GM12864 (cell line): ENCODE results near the gene OR1B1.

Experiments
- DNase-seq: peaks from one replicate; pipeline ENCODE4 v3.0.0-alpha.2; 2011; ENCODE audit warnings: low read depth
- H3K4me3 ChIP-seq: 2 replicates; pipeline ENCODE4 v1.5.1; 2011; ENCODE audit warnings: mild to moderate bottlenecking, low read depth, low read length, control low read depth
- CTCF ChIP-seq: IDR thresholded peaks from 2 replicates; pipeline ENCODE4 v1.5.1; 2011; ENCODE audit warnings: low read depth, mild to moderate bottlenecking, moderate library complexity, low read length, control low read depth, inconsistent platforms; ENCODE audit errors: missing control alignments

Gene OR1B1

GRCh38 chr9:122657527-122657926 lies at the start of gene OR1B1:
TSS of gene OR1B1 (minus strand) at chr9:122657627.
- no peak for DNase-seq
- TF ChIP-seq CTCF = no peak
- H3K4me3 ChIP-seq = no peak within 1 kb of the TSS

- no peak for TF ChIP-seq CTCF
- DNase-seq = no peak
- H3K4me3 ChIP-seq = no peak overlapping the region
These were observed 38.3 kb upstream of the OR1B1 start for GRCh38 chr9:122695696-122696095.

GRCh38 chr9:122684851-122685250 lies 27.4 kb upstream of the OR1B1 start:
- no peak for DNase-seq
- TF ChIP-seq CTCF = no peak
- H3K4me3 ChIP-seq = no peak overlapping the region

GRCh38 chr9:122672481-122672880 lies 15.1 kb upstream of the OR1B1 start:
- no peak for DNase-seq
- no peak for TF ChIP-seq CTCF
- H3K4me3 ChIP-seq = no peak overlapping the region

GRCh38 chr9:122661416-122661815 lies 4.0 kb upstream of the OR1B1 start, which contains the start of gene OR1L1:
TSS of gene OR1L1 (plus strand) at chr9:122661716. CDS start at chr9:122661716, 0 bp downstream.
- TF ChIP-seq CTCF = no peak

GRCh38 chr9:122656378-122656777 lies 1.0 kb downstream of the OR1B1 start:
- TF ChIP-seq CTCF = no peak
- no peak for DNase-seq
- H3K4me3 ChIP-seq = no peak overlapping the region

More at GRCh38 chr9:122661416-122661815, 4.0 kb upstream of the OR1B1 start, which contains the start of gene OR1L1:
- H3K4me3 ChIP-seq = no peak within 1 kb of the TSS
- DNase-seq = no peak

GRCh38 chr9:122642226-122642625 lies 15.2 kb downstream of the OR1B1 start:
- no peak for DNase-seq
- H3K4me3 ChIP-seq = no peak overlapping the region
- no peak for TF ChIP-seq CTCF
